Measurements from ENCODE around the gene SPAAR.
"Not testable (repeated sequence)": the region's sequence is repeated elsewhere in the genome, so short reads cannot be mapped to it uniquely, and the experiment has no call there.

Gene SPAAR

GRCh38 chr9:35909274-35909673 is at the start of gene SPAAR:
SPAAR (plus strand) TSS chr9:35909490; CDS start chr9:35910464, 974 bp downstream.
- no peak for DNase-seq

DNA sequence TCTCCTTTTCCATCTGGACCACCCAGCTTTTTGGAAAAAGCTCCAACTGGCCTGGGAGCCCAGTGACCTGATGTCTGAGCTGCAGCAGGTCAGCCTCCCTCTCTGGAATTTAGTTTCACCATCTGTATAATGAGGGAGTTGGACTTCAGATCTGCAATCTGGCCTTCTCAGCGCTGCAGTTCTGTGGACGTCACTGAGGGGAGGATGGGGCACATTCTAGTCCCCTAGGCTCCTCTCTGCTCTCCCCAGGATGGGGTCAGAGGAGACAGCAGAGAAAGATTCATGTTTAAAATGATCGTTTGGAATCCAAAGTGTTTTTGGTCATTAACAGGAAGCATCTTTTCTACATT is 49.3 kb upstream of the SPAAR start:
- no peak for DNase-seq

- no peak for DNase-seq
Measured at GRCh38 chr9:35861161-35861897, 48.0 kb upstream of the SPAAR start.

- DNase-seq, result no peak
Measured at GRCh38 chr9:35862328-35862727, 47.0 kb upstream of the SPAAR start.

DNA sequence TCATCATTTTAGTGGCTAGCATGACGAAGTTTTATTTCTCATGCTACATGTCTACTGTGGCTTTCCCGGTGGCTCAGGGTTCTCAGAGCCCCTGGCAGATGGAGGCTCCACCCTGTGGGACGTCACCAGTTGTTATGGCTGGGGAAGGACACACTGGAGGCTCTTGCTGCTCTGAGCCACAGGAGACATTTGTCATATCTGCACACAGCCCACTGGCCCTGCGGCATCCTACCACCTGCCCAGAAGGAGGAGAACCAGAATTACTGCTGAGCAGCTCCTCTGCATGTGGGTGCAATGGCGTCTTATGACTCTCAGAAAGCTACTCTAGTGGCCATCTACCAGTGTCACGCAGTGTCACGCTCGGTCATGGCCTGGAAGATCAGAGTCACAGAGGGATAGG is 45.7 kb upstream of the SPAAR start:
- DNase-seq, result no peak

DNA sequence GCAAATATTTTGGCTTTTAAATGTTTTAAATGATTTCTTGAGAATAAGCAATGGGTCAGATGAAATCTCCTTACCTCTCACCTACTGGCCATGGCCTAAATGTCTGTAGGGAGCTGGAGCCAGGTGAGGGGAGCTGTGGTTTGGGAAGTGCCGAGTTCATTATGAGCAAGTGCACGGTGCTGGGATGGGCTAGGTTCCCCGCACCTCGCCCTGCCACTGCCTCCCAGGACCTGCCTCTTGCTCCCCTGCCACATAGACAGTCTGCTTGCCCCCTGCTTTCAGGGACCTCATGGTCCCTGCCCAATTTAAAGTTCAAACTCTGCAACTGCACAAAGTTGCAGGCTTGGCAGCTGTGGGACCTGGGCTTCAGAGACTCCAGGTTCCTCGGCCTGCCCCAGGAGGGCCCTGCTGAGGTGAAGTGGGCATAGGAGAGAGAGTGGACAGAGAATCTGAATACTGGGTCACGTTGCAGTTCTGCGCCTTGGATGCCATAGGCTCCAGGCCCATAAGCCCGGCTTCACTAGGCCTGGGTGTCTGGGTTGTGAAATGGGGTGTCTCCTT is 44.5 kb upstream of the SPAAR start:
- no peak for DNase-seq

DNA sequence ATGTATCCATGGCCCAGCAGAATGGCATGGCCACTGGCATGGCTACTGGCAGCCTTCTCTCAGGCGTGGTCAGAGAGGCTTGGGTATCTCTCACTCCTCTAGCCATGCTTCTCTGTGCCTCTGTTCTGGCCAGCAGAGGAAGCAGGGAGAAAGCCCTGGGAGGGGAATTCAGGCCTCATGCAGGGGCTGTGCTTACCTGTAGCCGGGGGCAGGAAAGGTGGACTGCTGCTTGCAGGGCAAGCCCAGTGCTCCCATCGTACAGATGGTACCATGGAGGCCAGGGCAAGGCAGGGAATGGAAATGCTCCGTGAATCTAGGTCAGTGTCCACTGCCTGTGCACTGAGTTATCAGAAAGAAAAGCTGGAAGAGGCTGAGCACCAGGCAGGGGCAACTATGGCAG is 41.8 kb upstream of the SPAAR start:
- no peak for DNase-seq

DNA sequence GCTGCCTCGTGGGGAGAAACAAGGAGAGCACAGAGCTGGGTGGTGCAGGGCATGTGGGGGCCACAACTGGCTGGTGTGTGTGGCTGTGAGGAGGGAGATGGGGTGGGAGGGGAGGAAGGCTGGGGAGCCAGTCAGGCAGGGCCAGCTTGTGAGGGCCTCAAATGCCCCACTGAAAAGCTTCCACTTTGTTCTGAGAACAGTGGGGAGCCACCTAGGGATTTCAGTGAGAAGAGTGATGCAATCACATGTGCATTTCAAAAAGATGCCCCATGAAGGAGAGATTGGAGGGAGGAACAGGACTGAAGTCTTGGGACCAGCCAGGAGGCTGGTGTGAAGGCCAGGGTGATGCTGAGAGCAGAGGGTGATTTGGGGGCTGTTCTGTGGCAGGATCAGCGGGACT is 40.4 kb upstream of the SPAAR start:
- no peak for DNase-seq

DNA sequence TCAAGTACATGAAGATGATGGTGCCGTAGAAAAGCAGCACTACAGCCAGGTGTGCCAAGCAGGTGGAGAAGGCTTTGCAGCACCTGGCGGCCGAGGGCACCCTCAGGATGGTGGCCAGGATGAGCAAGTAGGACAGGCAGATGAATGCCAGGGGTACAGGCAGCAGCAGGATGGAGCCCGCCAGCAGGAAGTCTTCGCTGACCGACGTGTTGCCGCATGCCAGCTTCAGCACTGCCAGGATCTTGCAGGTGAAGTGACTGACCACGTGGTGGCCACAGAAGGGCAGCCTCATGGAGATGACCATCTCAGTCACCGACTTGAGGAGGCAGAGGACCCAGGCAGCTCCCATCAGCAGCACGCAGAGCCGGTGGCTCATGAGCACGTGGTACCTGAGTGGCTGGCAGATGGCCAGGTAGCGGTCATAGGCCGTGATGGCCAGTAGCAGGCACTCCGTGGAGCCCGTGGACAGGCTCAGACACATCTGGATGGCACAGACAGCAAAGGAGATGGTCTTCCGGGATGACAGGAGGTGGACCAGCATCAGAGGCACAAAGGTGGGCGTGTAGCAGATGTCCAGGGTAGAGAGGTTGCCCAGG is 39.6 kb upstream of the SPAAR start:
- DNase-seq, result no peak

GRCh38 chr9:35870351-35870923 is 38.9 kb upstream of the SPAAR start, which contains the start of gene OR13J1:
OR13J1 (minus strand) TSS chr9:35870401; CDS start chr9:35870401, 0 bp downstream.
- no peak for DNase-seq

DNA sequence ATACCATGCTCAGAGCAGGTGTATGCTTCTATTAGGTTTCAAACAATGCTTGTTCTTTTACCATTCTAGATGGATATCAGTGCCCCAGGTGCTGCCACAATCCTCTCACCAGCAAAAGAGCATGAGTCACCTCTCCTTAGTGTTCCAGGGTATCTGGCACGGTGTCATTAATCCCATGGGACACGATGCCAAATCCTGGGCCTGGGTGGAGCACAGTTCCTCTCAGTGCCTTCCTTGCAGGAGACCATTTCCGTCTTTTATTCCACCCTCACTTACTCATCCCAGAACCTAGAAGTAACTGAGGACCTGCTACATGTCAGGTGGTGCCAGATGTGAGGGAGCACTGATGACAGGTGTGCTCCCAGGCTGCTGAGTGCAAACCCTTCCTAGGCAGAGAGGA is 37.7 kb upstream of the SPAAR start:
- no peak for DNase-seq

DNA sequence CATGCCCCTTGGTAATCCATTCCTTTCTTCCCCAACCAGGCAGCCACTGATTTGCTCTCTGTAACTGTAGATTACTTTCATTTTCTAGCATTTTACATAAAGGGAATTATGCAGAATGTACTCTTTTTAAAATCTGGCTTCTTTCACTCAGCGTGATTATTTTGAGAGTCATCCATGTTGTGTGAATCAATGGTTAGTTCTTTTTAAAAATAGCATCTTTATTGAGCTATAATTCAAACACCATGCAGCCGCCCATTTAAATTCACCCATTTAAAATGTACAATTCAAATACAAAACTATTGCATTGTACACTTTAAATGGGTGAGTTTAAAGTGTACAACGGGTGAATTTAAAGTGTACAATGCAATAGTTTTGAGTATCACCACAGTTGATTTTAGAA is 36.8 kb upstream of the SPAAR start:
- DNase-seq, result no peak

DNA sequence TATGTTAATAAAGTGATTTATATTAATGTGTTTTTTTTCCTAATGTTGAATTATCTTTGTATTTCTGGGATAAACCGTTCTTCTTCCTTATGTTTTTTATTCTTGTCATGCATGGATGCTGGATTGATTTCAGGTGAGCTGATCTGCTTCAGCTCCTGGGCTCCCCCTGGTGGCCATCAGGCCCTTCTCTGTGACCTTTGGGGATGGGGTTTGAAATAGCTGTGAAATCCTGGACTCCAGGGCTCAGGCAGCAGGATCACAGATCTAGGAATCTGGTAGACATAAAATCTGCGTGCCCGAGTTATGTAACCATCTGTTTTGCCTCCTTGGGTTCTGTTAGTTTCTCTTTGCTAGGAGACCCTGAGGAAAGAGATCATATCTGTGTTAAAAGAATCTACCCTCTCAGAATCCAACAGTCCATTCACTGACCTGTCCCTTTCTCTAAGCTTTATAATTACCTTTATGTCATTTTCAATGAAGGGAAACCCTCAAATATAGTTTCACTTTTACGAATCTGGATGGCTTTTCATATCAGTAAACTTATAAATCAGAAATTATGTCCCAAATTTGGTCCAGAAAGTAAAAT is 26.9 kb upstream of the SPAAR start:
- DNase-seq, result peak; percentile 81

GRCh38 chr9:35882996-35883395 is 26.3 kb upstream of the SPAAR start:
- DNase-seq, result no peak

- not testable (repeated sequence) for DNase-seq
Measured at GRCh38 chr9:35884908-35885307, 24.4 kb upstream of the SPAAR start.

- DNase-seq, result no peak
Measured at GRCh38 chr9:35891646-35892045, 17.6 kb upstream of the SPAAR start.

DNA sequence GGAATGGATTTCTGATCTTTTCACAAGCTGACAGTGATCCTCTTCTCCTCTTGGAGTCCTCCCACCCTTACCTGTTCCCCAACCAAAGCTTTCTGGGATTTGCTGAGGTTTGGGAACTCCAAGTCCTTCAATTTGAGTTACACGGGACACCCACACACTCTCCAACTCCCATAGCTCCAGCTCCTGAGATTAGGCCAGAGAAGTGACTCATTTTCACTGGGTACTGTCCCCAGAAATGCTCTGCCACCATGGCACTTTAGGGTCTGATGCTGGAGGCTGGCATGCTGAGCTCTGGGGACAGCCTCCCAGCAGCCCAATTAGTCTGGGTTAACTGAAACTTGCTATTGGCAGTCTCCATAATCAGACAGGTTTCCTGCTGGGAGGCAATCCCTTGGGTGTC is 17.2 kb upstream of the SPAAR start:
- DNase-seq, result no peak

DNA sequence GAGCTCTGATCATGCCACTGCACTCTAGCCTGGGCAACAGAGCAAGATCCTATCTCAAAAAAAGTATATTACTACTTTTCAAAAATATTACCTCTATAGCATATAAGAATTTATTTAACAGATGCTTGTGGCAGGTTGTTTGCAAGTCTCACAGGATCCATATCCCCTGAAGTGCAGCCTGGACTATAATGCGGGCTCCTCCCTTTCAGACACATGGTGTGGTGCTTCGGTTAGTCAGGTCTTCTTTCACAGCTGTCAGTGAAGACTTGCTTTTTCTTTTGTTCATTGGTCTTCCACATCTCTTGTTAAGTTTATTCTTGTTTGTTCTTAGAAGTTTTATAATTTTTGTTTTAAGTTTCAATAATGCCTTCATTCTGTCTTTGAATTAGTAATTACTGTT is 12.7 kb upstream of the SPAAR start:
- no peak for DNase-seq

DNA sequence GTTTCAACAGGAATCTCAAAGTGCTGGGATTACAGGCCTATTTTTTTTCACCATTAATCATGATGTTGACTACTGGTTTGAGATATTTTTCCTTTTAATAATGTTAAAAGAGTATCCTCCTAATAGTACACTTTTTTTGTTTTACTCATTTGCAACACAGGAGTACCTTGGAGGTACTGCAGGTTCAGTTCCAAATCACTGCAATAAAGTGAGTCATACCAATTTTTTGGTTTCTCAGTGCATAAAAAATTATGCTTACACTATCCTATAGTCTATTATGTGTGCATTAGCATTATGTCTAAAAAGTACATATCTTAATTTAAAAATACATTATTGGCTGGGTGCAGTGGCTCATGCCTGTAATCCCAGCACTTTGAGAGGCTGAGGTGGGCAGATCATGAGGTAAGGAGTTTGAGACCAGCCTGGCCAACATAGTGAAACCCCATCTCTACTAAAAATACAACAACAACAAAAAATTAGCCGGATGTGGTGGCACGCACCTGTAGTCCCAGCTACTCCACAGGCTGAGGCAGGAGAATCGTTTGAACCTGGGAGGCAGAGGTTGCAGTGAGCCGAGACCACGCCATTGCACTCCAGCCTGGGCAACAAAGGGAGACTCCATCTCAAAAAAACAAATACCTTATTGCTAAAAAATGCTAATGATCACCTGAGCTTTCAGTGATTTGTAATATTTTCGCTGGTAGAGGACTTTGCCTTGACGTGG is 11.8 kb upstream of the SPAAR start:
- DNase-seq, result not testable (repeated sequence)

DNA sequence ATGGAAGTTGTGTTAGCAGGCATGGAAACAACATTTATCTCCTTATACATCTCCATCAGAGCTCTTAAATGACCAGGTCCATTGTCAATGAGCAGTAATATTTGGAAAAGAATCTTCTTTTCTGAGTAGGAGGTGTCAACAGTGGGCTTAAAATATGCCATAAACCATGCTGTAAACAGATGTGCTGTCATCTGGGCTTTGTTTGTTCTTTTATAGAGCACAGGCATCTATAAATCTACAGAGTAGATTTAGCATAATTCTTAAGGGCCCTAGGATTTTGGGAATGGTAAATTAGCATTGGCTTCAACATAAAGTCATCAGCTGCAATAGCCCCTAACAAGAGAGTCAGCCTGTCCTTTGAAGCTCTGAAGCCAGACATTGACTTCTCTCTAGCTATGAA is 11.0 kb upstream of the SPAAR start:
- no peak for DNase-seq

DNA sequence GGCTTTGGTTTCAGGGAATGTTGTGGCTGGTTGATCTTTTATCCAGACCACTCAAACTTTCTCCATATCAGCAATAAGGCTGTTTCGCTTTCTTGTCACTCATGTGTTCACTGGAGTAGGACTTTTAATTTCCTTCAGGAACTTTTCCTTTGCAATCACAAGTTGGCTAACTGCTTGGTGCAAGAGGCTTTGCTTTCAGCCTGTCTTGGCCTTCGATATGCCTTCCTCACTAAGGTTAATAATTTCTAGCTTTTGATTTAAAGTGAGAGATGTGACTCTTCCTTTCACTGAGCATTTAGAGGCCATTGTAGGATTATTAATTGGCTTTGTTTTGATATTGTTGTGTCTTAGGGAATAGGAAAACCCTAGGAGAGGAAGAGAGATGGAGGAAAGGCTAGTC is 10.3 kb upstream of the SPAAR start:
- DNase-seq, result no peak

GRCh38 chr9:35903049-35903448 is 6.2 kb upstream of the SPAAR start:
- no peak for DNase-seq

- DNase-seq, result no peak
Measured at GRCh38 chr9:35904338-35904737, 5.0 kb upstream of the SPAAR start.
